HG02678 (cell line): ENCODE data around the gene NELFB.
"Not testable (repeated sequence)": the region's sequence is repeated elsewhere in the genome, so short reads cannot be mapped to it uniquely, and the experiment has no call there.

Source experiments
- ATAC-seq: cut with Tn5 transposase; IDR thresholded peaks from one replicate; pipeline ENCODE4 v1.9.1; 2021; ENCODE audit warnings: mild to moderate bottlenecking, moderate library complexity; ENCODE audit not compliant: unreplicated experiment

Gene NELFB

DNA sequence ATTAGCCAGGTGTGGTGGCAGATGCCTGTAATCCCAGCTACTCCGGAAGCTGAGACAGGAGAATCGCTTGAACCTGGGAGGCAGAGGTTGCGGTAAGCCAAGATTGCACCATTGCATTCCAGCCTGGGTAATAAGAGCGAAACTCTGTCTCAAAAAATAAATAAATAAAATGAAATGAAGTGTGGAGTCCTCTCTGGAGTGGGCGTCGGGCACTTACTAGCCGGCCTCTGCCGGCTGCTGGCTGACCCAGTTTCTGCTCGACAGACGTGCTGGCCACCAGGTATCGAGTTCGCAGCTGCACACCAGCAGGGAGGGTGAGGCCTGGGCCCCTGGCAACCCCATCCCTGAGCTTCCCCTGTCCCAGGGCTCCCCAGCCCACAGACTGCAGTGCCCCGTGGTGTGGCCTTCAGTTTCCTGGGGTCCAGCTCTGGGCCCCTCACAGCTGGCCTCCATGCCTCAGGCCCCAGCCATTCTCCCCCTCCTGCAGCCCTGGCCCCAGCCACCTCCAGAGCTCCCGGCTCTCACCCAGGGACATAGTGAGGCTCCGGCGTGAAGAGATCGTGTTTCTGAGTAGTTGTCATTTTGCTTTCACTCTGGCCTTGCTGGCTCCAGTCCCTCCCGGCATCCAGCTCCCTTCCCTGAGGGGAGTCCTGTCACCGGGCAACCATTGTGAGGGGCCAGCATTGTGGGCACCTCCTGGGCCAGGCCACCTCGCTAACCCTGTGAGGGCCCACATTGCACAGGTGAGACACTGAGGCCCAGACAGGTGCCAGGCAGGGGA is 7.8 kb upstream of the NELFB start:
- ATAC-seq: no peak

- ATAC-seq: no peak
Measured at GRCh38 chr9:137247916-137248175, 7.3 kb upstream of the NELFB start.

- no peak for ATAC-seq
Measured at GRCh38 chr9:137250329-137251193, 4.6 kb upstream of the NELFB start.

GRCh38 chr9:137251194-137251461 is 4.0 kb upstream of the NELFB start, which contains the start of gene STPG3:
STPG3 (plus strand) TSS chr9:137251286; CDS start chr9:137251287, 1 bp downstream.
- no peak for ATAC-seq

DNA sequence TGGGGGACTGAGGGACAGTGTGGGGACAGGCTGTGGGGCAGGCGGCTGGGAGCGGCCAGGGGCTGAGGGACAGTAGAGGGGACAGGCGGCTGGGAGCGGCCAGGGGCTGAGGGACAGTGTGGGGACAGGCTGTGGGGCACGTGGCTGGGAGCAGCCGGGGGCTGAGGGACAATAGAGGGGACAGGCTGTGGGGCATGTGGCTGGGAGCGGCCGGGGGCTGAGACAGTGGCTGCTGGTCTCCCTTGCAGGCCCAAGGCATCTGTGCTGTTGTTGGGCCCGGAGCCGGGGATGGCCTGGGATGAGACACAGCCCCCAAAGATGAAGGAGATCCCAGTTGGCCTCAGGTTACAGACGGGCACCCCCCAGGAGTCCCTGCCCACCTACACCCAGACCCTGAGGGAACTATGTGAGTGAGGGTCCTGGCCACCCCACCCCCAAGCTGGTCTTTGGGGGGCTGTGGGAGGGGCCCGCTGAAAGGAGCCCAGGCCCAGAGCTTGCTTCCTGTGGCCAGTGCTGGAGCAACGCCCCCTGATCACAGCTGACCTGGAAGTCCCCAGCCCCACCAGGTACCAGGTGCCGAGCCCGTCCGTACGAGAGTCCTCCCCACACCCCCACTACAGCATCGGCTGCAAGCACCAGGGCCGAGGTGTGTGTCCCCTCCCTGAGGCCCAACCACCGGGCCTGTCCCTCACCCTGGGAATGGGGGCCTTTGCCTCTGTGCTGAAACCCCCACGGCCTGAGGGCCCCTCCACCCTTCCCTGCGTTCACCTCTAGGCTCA is 3.4 kb upstream of the NELFB start:
- ATAC-seq: no peak

- ATAC-seq: no peak
Measured at GRCh38 chr9:137252555-137253506, 2.3 kb upstream of the NELFB start.

DNA sequence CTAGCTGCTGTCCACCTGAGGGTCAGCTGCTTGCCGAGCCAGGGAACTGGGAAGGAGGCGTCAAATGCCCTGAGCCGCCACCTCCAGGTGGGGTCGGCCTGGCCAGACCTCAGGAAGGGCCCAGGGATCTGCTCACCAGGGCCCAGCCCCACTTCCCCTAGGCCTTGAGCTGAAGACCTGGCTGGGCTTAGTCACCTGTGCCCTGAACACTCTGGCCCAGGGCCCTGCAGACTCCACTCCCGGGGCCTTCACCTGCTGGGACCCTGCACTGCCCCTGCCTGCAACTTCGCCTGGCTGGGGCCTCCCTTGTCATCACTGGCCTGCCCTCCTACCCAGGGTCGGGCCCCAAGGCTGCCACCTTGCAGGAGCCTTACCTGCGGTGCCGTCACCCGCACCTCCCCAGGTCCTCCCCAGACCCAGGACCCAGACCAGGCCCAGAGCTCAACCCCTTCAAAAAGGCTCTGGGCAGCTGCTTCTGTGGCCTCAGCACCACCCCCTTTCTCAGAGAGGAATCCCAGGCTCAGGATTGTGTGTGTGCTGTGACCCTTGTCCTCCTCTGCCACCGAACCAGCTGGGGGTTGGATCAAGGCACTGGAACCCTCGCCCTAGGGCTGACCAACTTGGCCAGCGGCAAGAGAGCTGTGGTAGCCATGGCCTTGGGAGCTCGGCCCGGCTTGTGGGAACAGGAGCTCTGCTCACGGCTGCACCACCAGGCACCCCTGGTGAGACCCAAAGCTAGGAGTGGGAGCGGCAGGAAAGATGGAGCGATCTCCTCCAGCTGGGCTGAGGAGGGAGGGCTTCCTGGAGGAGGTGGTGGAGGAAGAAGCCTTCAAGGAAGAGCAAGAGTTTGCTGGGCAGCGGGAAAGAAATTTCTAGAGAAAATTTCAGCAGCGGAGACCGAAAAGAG is 1.2 kb upstream of the NELFB start:
- no peak for ATAC-seq

DNA sequence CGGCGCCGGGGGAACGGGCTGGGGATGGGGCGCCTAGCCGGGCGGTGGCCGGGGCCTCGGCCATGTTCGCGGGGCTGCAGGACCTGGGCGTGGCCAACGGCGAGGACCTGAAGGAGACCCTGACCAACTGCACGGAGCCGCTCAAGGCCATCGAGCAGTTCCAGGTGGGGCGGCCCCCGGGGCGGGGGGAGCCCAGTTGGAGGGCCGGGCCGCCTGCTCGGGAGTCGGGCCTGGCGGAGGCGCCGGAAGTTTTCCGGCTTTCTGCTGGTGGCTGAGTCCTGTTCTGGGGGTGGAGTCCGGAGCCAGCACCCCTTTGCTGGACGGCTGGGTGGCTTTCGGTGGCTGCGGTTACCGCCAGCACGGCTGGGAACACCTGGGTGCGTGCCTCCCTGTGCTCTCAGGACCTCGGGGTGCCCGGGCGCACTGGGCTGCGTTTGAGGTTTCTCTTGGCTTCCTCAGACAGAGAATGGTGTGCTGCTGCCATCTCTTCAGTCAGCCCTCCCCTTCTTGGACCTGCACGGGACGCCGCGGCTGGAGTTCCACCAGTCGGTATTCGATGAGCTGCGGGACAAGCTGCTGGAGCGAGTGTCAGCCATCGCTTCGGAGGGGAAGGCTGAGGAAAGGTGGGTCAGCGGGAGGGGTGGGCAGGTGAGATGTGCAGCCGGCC is 454 bp downstream of the NELFB start:
- ATAC-seq: no peak

DNA sequence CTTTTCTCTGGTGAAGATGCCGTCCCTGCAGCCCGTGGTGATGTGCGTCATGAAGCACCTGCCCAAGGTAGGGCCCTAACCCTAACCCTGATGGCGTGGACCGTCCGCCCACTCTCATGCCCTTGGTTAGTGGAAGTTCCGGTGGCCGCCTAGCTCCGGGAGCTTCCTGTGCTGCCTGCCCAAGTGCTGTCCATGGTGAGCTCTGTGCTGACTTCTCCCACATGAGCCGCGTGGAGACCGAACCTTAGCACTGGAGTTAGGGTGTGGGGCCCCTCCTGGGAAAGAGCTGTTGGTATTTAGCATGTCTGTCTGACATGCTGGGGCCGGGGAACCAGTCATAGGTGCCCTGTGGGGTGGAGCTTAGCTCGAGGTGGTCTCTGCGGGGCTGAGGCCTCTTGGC is 1.2 kb downstream of the NELFB start:
- no peak for ATAC-seq

- no peak for ATAC-seq
Measured at GRCh38 chr9:137256856-137257255, 1.7 kb downstream of the NELFB start.

DNA sequence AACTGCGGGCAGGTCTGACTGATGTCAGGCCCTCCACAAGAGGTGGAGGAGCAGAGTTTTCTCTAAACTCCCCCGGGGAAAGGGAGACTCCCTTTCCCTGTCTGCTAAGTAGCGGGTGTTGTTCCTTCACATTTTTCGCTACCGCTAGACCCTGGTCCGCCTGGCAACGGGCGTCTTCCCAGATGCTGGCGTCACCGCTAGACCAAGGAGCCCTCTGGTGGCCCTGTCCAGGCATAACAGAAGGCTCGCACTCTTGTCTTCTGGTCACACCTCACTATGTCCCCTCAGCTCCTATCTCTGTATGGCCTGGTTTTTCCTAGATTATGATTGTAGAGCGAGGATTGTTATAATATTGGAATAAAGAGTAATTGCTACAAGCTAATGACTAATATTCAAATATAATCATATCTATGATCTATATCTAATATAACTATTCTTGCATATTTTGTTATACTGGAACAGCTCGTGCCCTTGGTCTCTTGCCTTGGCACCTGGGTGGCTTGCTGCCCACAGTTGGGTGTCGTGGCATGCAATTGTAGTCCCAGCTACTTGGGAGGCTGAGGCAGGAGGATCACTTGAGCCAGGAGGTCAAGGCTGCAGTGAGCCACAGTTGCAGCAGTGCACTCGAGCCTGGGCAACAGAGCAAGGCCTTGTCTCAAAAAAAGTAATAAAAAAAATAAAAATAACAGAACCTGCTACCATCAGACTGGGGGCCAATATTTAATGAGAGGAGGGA is 7.2 kb downstream of the NELFB start:
- ATAC-seq: not testable (repeated sequence)

DNA sequence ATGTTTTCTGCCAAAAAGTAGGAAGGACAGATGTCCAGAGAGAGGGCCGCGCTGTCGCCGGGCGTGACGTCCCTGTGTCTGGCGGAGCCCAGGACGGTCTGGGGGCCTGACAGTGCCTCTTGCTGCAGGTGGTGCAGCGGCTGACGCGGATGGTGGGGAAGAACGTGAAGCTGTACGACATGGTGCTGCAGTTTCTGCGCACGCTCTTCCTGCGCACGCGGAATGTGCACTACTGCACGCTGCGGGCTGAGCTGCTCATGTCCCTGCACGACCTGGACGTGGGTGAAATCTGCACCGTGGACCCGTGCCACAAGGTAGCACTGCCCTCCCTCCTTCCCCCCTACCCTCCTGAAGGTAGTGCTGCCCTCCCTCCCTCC is 7.8 kb downstream of the NELFB start:
- no peak for ATAC-seq

DNA sequence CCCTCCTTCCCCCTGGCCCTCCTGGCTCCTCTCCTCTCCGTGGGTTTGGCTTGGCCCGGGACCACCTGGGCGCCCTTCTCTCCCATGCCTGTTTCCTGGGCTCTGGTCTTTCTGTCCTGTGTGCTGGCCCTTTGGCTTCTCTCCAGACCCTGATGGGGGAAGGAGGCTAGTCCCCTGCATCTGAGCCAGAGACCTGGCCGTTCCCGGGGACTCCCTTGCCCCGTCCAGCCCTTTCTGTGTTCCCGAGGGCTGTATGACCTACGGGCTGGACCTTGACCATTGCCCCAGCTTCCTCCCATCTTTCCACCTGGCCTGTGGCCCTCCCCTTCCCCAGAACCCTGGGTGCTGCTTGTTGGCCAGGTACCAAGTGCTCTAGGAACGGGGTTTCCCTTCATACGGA is 8.4 kb downstream of the NELFB start:
- ATAC-seq: no peak

DNA sequence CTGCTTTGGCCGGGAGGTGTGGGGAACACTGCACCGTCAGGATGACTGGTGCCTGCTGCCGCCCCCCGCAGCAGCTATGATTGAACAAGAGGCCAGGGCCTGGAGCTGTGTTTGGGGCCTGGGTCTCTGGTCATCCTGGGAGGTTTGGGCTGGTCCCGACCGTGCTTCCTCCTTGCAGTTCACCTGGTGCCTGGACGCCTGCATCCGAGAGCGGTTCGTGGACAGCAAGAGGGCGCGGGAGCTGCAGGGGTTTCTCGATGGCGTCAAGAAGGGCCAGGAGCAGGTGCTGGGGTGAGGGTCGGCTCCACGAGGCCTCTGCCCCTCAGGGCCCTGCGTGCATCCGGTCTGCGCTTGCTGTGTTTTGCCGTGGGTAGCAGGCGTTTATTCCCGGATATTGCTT is 8.9 kb downstream of the NELFB start:
- no peak for ATAC-seq

DNA sequence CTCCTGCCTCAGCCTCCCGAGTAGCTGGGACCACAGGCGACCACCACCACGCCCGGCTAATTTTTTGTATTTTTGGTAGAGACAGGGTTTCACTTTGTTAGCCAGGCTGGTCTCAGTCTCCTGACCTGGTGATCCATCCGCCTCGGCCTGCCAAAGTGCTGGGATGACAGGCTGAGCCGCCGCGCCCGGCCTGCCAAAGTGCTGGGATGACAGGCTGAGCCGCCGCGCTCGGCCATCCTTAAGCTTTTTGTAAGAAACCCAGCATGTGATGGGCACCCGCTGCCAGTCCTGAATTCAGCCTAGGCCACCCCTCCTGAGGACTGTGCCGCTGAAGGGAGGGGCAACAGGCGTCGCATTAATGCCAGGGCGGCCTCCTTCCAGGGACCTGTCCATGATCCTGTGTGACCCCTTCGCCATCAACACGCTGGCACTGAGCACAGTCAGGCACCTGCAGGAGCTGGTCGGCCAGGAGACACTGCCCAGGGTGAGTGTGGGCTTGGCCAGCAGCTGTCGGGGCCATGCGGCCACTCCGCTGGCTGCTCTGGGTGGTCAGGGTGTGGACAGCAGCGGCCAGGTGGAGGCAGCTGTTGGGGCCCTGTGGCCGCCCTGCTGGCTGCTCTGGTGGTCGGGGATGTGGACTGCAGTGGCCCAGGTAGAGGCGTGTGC is 10.5 kb downstream of the NELFB start:
- no peak for ATAC-seq

- no peak for ATAC-seq
Measured at GRCh38 chr9:137266162-137266527, 11.0 kb downstream of the NELFB start.

DNA sequence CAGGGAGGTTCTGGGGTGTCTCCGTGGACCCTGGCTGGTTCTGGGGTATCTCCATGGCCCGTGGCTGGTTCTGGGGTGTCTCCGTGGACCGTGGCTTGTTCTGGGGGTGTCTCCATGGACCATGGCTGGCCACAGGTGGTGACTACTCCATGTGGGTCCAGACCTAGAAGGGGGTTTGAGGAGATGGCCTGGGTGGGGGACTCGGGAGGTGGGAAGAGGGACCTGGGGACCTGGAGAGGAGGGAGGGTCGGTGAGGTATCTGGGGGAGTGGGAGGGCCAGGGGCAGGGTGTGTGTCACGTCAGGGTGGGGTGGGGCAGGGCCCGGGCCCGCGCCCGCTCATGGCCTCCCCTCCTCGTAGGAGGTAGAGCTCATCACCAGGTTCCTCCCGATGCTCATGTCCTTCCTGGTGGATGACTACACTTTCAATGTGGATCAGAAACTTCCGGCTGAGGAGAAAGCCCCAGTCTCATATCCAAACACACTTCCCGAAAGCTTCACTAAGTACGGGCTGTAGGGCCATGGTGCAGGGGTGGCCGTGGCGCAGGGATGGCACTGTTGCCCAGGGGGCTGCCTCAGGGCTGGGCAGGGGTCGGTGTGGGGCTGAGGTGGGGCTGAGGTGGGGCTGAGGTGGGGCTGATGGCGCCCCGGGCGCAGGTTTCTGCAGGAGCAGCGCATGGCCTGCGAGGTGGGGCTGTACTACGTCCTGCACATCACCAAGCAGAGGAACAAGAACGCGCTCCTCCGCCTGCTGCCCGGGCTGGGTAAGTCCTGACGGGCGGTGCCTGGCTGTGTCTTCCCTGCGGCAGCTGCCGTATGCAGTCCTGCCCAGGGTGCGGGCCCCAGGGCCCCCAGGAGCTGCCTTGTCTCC is 11.7 kb downstream of the NELFB start:
- no peak for ATAC-seq
